ENCODE results near the gene CBARP.

Gene CBARP

GRCh38 chr19:1243768-1244692, 6.2 kb upstream of the CBARP start:
- in situ Hi-C loops (cut with MboI; ENCODE audit: low sequenced_read_pairs), result no loop called here

GRCh38 chr19:1241417-1242095, 3.8 kb upstream of the CBARP start, which contains the start of gene ATP5F1D:
TSS of gene ATP5F1D (plus strand) at chr19:1241751. CDS start at chr19:1241851, 100 bp downstream.
- in situ Hi-C loops (cut with MboI; ENCODE audit: low sequenced_read_pairs), result no loop called here

DNA sequence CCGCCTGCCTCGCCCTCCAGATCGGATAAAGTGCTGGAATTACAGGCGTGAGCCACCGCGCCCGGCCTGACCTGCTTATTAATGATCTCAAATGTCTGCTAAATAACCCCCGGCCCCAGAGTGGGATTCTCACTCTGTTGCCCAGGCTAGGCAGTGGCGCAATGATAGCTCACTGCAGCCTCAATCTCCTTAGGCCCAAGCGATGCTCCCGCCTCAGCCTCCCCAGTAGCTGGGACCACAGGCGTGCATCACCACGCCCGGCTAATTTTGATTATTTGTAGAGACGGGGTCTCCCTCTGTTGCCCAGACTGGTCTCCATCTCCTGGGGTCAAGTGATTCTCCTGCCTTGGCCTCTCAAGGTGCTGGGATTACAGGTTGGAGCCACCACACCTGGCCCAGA, 3.1 kb upstream of the CBARP start:
- in situ Hi-C loops (cut with MboI; ENCODE audit: low sequenced_read_pairs), result no loop called here

GRCh38 chr19:1239796-1240737, 2.3 kb upstream of the CBARP start:
- in situ Hi-C loops (cut with MboI; ENCODE audit: low sequenced_read_pairs), result no loop called here

DNA sequence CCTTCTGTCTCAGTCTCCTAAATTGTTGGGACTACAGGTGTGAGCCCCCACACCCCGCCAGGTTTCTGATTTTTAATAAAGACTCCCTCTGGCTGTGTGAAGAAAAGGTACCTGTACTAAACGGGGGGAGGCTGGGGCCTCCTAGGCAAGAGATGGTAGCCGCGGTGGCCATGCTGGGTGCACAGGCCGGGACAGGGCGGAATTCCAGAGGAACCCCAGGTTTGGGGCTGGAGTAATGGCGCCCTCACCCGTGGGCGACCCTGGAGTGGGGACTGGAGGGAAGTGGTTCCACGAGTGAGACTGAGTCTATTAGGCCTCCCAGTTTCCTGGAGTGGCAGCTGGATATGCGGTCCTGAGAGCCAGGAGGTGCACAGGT, 1.6 kb upstream of the CBARP start:
- in situ Hi-C loops (cut with MboI; ENCODE audit: low sequenced_read_pairs), result no loop called here

GRCh38 chr19:1238369-1239303, 831 bp upstream of the CBARP start:
- in situ Hi-C loops (cut with MboI; ENCODE audit: low sequenced_read_pairs), result no loop called here

GRCh38 chr19:1237027-1237659, 662 bp downstream of the CBARP start:
- in situ Hi-C loops (cut with MboI; ENCODE audit: low sequenced_read_pairs), result no loop called here

- in situ Hi-C loops (cut with MboI; ENCODE audit: low sequenced_read_pairs), result no loop called here
Observed at GRCh38 chr19:1236576-1236975, 1.2 kb downstream of the CBARP start.

GRCh38 chr19:1235625-1236538, 1.9 kb downstream of the CBARP start:
- in situ Hi-C loops (cut with MboI; ENCODE audit: low sequenced_read_pairs), result no loop called here

- in situ Hi-C loops (cut with MboI; ENCODE audit: low sequenced_read_pairs), result no loop called here
Observed at GRCh38 chr19:1234955-1235380, 2.8 kb downstream of the CBARP start.

- in situ Hi-C loops (cut with MboI; ENCODE audit: low sequenced_read_pairs), result no loop called here
Observed at GRCh38 chr19:1234051-1234954, 3.5 kb downstream of the CBARP start.

DNA sequence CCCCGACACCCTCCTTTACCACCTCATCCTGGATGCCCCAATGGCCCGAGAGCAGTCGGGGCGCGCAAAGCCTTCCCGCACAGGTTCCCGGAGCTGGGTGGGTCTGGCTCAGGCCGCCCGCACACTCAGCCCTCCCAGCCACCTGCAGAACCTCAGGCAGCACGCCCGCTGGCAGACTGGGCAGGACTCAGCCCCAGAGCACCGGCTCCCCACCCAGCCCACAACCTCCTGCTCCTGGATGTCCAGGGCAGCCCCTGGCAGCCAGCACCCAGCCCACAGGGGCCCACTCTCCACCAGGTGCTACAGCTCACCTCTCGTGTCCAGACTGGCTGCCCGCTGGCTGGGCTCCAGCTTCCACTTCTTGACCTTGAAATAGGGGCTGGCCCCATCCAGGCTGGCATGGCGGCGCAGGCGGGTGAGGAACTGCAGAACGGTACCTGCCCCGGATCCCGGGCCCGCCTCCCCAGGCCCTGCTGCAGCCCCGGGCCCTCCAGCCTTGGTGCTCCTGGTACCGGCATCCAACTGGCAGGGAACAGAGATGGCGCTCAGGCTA, 4.6 kb downstream of the CBARP start:
- in situ Hi-C loops (cut with MboI; ENCODE audit: low sequenced_read_pairs), result no loop called here

GRCh38 chr19:1232652-1233072, 5.1 kb downstream of the CBARP start:
- in situ Hi-C loops (cut with MboI; ENCODE audit: low sequenced_read_pairs), result no loop called here

- in situ Hi-C loops (cut with MboI; ENCODE audit: low sequenced_read_pairs), result no loop called here
Observed at GRCh38 chr19:1231729-1232637, 5.8 kb downstream of the CBARP start.

GRCh38 chr19:1230783-1231489, 6.9 kb downstream of the CBARP start:
- in situ Hi-C loops (cut with MboI; ENCODE audit: low sequenced_read_pairs), result no loop called here
